Ascending aorta (tissue), 2 donors: ENCODE measurements around the gene WAPL. TPM values are rescaled to one million over a fixed set of nuclear protein-coding genes. Genes with fewer than 3 reads are reported as not detected.

Experiments used
- DNase-seq, 2 donors: peaks; one replicate each; pipeline ENCODE4 v3.0.0-alpha.2; 2019; ENCODE audit warnings: low spot score in 2 of 2
- H3K27ac ChIP-seq, 2 donors: fragments of 200-600 bp; sonication (generic); one replicate each; pipeline ENCODE4 v1.5.1; 2016 to 2017; ENCODE audit warnings: mild to moderate bottlenecking in 1 of 2
- H3K27me3 ChIP-seq: fragments of 200-600 bp; sonication (generic); one replicate; pipeline ENCODE4 v1.5.1; 2017
- H3K36me3 ChIP-seq, 2 donors: fragments of 200-600 bp; sonication (generic); one replicate each; pipeline ENCODE4 v1.5.1; 2016
- H3K4me1 ChIP-seq, 2 donors: fragments of 200-600 bp; sonication (generic); one replicate each; pipeline ENCODE4 v1.5.1; 2016 to 2017; ENCODE audit warnings: mild to moderate bottlenecking in 1 of 2
- H3K4me3 ChIP-seq, 2 donors: fragments of 200-600 bp; sonication (generic); one replicate each; pipeline ENCODE4 v1.5.1; 2016 to 2017; ENCODE audit warnings: mild to moderate bottlenecking in 1 of 2
- H3K9me3 ChIP-seq, 2 donors: fragments of 200-600 bp; sonication (generic); one replicate each; pipeline ENCODE4 v1.5.1; 2016
- intact Hi-C: fragments of 100-400 bp; cut with DNase I; formaldehyde crosslinking; loops from one replicate; pipeline ENCODE4 v1.15.1; 2023
- total RNA-seq: library from RNA; depleted of rRNA; stranded (reverse); fragments of >200 nt; gene quantifications from one replicate; pipeline ENCODE4 v1.1.0, GENCODE V29; 2016
- TF ChIP-seq, protein P1 (sequence below), 3 experiments: fragments of 200-600 bp in 2 of 3; fragments of 450-650 bp in 1 of 3; sonication (generic) in 2 of 3; IDR thresholded peaks; one replicate each; pipeline ENCODE4 v1.5.1; 2016 to 2019; ENCODE audit warnings: antibody characterized with exemption in 3 of 3, mild to moderate bottlenecking in 1 of 3, moderate library complexity in 1 of 3

The WAPL gene
- total RNA-seq, 1 donor from 2014 or later, result 14.7 TPM

DNA sequence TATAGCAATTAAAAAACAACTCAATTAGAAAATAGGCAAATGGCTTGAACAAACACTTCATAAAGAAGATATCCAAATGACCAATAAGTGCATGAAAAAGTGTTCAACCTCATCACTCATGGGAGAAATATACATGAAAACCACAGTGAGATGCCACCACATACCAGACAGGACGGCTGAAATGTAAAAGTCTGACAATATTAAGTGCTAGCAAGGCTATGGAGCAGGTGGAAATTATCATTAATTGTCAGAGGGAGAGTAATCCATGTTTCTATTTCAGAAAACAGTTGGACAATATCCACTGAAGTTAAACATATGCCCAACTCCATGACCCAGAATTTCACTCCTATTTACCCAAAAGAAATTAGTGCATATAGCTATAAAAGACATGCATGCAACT is 112.4 kb downstream of the WAPL start:
- Histone ChIP-seq H3K4me3 (no peak overlapping the region), H3K27me3 (no peaks in the 10 kb centered on the region), H3K36me3 (no peaks in the 10 kb centered on the region), H3K9me3 (peaks cover 0 to 4% of the 10 kb centered on the region in 2 donors), H3K27ac (no peak overlapping the region), H3K4me1 (peaks cover 7 to 27% of the 10 kb centered on the region in 2 donors)
- TF ChIP-seq, protein P1, sequence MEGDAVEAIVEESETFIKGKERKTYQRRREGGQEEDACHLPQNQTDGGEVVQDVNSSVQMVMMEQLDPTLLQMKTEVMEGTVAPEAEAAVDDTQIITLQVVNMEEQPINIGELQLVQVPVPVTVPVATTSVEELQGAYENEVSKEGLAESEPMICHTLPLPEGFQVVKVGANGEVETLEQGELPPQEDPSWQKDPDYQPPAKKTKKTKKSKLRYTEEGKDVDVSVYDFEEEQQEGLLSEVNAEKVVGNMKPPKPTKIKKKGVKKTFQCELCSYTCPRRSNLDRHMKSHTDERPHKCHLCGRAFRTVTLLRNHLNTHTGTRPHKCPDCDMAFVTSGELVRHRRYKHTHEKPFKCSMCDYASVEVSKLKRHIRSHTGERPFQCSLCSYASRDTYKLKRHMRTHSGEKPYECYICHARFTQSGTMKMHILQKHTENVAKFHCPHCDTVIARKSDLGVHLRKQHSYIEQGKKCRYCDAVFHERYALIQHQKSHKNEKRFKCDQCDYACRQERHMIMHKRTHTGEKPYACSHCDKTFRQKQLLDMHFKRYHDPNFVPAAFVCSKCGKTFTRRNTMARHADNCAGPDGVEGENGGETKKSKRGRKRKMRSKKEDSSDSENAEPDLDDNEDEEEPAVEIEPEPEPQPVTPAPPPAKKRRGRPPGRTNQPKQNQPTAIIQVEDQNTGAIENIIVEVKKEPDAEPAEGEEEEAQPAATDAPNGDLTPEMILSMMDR (IDR thresholded peaks at IDR 0.05), result no peak
- intact Hi-C loops, result no loop called here
- no peak for DNase-seq

DNA sequence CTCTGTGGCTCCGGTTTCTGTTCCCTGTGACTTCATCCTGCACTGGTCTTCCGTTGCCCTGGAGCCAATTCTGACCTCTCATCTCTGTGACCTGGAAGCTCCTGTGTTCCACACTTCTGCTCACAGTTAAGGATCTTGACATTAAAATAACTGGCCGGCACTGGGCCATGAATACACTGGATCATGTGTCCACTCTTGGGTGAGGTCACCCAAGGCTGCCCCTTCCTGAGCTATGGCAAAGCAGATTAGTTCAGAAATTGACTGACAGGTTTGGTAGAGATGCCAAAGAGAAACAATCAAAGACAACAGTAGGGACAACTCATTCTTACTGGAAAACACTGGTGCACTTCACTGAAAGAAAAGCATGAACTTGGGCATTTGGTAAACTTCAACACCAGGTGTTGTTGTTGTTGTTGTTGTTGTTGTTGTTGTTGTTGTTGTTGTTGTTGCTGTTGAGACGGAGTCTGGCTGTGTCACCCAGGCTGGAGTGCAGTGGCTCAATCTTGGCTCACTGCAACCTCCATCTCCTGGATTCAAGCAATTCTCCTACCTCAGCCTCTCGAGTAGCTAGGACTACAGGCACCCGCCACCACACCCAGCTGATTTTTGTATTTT is 118.3 kb downstream of the WAPL start:
- no peaks in the 10 kb centered on the region for H3K9me3 ChIP-seq
- DNase-seq, result no peak
- intact Hi-C loops, result loop anchor here (5.0 kb wide), 2 partner anchors 34 to 269 kb away; no protein-coding TSS in a partner anchor
- peak overlapping the region in 1 of 2 donors; percentile 92 for H3K4me3 ChIP-seq
- H3K27ac ChIP-seq, result peak overlapping the region in 1 of 2 donors; percentile 96
- H3K27me3 ChIP-seq, result no peaks in the 10 kb centered on the region
- TF ChIP-seq, protein P1 (IDR thresholded peaks at IDR 0.05), result no peak
- no peaks in the 10 kb centered on the region for H3K36me3 ChIP-seq
- peaks cover 10 to 16% of the 10 kb centered on the region in 2 donors for H3K4me1 ChIP-seq

DNA sequence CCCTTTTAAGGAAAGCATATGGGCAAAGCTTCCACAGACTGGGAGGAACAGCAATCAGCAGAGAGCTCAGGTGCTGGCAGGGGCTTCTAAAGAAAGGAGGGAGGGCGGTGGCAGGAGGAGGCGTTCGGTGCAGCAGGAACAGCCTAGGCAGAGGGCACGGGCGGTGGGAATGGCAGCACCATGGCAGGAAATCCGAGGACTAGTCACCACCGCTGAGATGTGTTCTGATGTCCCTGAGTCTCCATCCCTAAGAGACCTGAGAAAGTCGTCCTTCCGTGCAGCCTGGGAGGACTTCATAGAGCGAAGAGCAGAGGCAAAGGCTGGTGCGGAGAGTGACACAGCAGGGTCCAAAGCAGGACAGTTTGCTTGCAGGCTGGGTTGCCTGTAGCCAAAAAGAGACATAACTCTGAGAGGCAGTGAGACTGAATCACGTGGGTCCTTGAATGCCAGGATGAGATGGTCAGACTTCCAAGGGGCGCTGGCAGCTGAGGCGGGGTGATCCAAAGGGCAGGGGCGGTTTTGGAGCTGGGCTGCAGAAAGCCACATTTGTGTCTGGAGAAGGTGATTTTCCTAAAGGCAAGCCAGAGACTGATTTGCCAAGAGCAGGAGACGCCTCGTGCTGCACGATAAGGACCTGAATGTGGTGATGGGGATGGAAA is 119.2 kb downstream of the WAPL start:
- intact Hi-C loops, result loop anchor here (5.0 kb wide), 2 partner anchors 35 to 270 kb away; no protein-coding TSS in a partner anchor
- H3K27ac ChIP-seq, result peak overlapping the region; percentile 90 to 96
- peak overlapping the region in 1 of 2 donors; percentile 92 for H3K4me3 ChIP-seq
- TF ChIP-seq, protein P1 (IDR thresholded peaks at IDR 0.05), result no peak
- no peaks in the 10 kb centered on the region for H3K36me3 ChIP-seq
- DNase-seq, result peak in 1 of 2 donors; percentile 69
- H3K4me1 ChIP-seq, result peaks cover 10 to 16% of the 10 kb centered on the region in 2 donors
- no peaks in the 10 kb centered on the region for H3K9me3 ChIP-seq
- H3K27me3 ChIP-seq, result no peaks in the 10 kb centered on the region

DNA sequence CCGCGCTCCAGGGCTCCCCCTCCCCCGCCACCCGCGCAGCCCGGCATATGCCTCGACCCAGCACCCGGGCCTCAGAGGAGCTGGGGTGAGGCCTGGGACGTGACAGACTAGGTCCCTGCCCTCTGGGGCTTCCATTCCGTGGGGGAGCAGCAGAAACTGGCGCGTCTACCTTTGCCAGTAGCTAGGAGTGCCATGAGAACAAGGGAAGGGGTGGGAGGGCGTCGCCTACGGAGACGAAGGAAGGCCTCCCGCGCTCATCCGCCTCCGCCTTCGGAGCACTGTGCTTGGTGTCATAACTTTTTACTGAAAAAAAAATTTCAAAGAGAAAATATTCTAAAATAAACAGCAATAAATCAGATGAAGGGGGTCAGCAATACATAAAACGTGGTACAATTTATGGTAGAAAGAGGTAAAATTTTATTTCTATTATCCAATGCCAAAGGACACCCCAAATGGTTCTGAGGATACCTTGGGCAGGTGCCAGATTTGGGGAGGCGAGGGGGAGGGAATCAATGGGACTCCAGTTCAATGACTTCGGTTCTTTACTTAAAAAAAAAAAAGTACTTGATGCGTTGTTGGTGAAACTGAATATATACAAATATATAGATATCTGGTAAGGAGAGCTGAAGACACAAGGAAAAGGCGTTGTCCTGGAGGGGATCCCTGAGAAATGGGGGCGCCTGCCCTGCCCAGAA is 119.9 kb downstream of the WAPL start:
- DNase-seq, result peak in 1 of 2 donors; percentile 66
- H3K36me3 ChIP-seq, result no peaks in the 10 kb centered on the region
- peak overlapping the region; percentile 75 to 92 for H3K4me3 ChIP-seq
- no peaks in the 10 kb centered on the region for H3K9me3 ChIP-seq
- TF ChIP-seq, protein P1 (IDR thresholded peaks at IDR 0.05), result no peak
- intact Hi-C loops, result loop anchor here (5.0 kb wide), 2 partner anchors 36 to 271 kb away; no protein-coding TSS in a partner anchor
- peak overlapping the region; percentile 90 to 96 for H3K27ac ChIP-seq
- H3K27me3 ChIP-seq, result no peaks in the 10 kb centered on the region
- H3K4me1 ChIP-seq, result peaks cover 10 to 16% of the 10 kb centered on the region in 2 donors

DNA sequence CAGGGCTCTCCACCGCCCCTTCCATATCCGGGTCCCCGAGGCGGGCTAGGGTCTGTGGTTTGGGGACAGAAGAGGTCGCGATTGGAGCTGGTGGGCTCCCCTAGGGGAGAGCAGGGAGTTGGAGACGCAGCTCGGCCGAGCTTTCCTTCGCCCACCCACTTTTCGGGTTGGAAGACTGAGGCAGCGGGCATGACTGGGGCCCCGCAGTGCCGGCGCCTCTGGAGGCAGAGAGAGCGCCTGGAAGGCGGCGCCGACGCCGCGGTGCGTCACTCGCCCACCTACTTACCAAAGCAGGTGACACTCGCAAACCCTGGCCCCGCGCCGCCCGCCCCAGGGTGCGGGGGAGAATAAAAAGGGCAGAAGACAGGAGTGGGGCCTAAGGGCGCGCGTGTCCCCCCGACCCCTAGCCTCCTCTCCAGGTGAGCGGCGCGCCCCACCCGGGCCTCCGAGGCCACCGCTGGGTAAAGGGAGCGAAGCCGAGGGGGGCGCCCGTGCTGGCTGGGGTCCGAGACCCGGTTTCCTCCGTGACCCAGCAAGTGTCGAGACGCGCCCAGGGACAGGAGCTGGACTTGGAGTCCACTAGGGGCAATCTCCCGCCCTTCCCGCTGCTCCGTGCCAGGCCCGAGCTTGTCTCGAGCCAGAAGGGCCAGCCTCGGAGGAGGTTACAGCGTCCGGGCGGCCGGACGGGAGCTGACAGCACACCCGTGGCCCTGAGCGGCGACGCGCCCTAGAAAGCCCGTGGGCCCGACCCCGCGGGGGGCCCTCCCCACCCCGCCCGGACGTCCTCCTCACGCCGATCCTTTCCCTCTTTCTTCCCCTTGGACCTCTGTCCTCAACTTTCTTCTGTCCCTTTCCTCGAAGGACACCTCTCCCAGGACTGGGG is 120.6 kb downstream of the WAPL start:
- Histone ChIP-seq H3K4me1 (peaks cover 10 to 16% of the 10 kb centered on the region in 2 donors), H3K27me3 (no peaks in the 10 kb centered on the region), H3K4me3 (peak overlapping the region; percentile 75 to 92), H3K9me3 (no peaks in the 10 kb centered on the region), H3K27ac (peak overlapping the region; percentile 90 to 96), H3K36me3 (no peaks in the 10 kb centered on the region)
- intact Hi-C loops, result loop anchor here (1.0 to 5.0 kb wide), 4 partner anchors 36 to 271 kb away; partner anchors contain the start of gene WAPL
- TF ChIP-seq, protein P1 (IDR thresholded peaks at IDR 0.05), result peak in 2 of 3 experiments; percentile 18 to 37
- peak in 1 of 2 donors; percentile 84 for DNase-seq
